Left lung (tissue), 10 donors: Measurements from ENCODE around the gene RYR2. TPM values are rescaled to one million over a fixed set of nuclear protein-coding genes. Genes with fewer than 3 reads are reported as not detected.

ENCODE experiments used
- ATAC-seq: fragments of 200-7000 bp; cut with Tn5 transposase; one replicate; pipeline ENCODE4 v1.9.1; 2020; ENCODE audit warnings: moderate library complexity
- DNase-seq, 4 donors: peaks; one replicate each; pipeline ENCODE4 v3.0.0-alpha.2; 2013 to 2020
- H3K27ac ChIP-seq, 2 donors: fragments of 200-600 bp; sonication (generic) in 1 of 2; one replicate each; pipeline versions ENCODE4 v1.5.0 to v1.8.0; 2020 to 2021
- H3K27me3 ChIP-seq, 2 donors: fragments of 200-600 bp; sonication (generic) in 1 of 2; one replicate each; pipeline versions ENCODE4 v1.5.0 to v1.8.0; 2020 to 2021
- H3K36me3 ChIP-seq, 2 donors: fragments of 200-600 bp; sonication (generic) in 1 of 2; one replicate each; pipeline versions ENCODE4 v1.5.0 to v1.8.0; 2020 to 2021
- H3K4me1 ChIP-seq, 2 donors: fragments of 200-600 bp; one replicate each; pipeline ENCODE4 v1.8.0; 2021
- H3K4me3 ChIP-seq, 2 donors: fragments of 200-600 bp; sonication (generic) in 1 of 2; one replicate each; pipeline versions ENCODE4 v1.5.0 to v1.8.0; 2020 to 2021; ENCODE audit warnings: mild to moderate bottlenecking in 1 of 2
- H3K9me3 ChIP-seq, 2 donors: fragments of 200-600 bp; sonication (generic) in 1 of 2; one replicate each; pipeline versions ENCODE4 v1.5.0 to v1.8.0; 2020 to 2021
- CTCF ChIP-seq, 2 donors: fragments of 200-600 bp; sonication (generic) in 1 of 2; IDR thresholded peaks; one replicate each; pipeline versions ENCODE4 v1.5.0 to v1.8.0; 2021; ENCODE audit warnings: antibody characterized with exemption in 2 of 2
- intact Hi-C, 2 donors: fragments of 100-400 bp; cut with DNase I; formaldehyde crosslinking; loops; one replicate each; pipeline versions ENCODE4 v1.11.2 to v1.14.2; 2022
- polyA plus RNA-seq, 6 donors: library from polyadenylated mRNA; unstranded; fragments of 120-200 nt; gene quantifications; one replicate each; pipeline ENCODE4 v1.2.1, GENCODE V29; 2013; ENCODE audit not compliant: insufficient read length in 6 of 6
- total RNA-seq, 2 donors: library from RNA; stranded (reverse); fragmentation: NEBNext Ultra II Directional; extraction: Animal tissue kit (Norgen Biotek cat#: 25700); gene quantifications; one replicate each; pipeline ENCODE4 v1.2.1, GENCODE V29; 2021
- donor health status: DM: no; HTN: yes; CAD: no.
- donor health status: DM: no; HTN: no; CAD: no.

Gene RYR2
- total and polyA plus RNA-seq, 8 donors: 4.7 to 10.3 (median 7.6) TPM

GRCh38 chr1:237235091-237235490 is 193.1 kb downstream of the RYR2 start:
- H3K27ac ChIP-seq: no peak overlapping the region
- no peaks in the 10 kb centered on the region for H3K27me3 ChIP-seq
- DNase-seq (peak in 3 of 4 donors; percentile 47 to 82 (median 47)), ATAC-seq (peak; percentile 94)
- no peak overlapping the region for H3K4me3 ChIP-seq
- no peak for TF ChIP-seq CTCF (IDR thresholded peaks at IDR 0.05)
- no peaks in the 10 kb centered on the region for H3K9me3 ChIP-seq
- H3K36me3 ChIP-seq: no peaks in the 10 kb centered on the region
- peaks cover 4% of the 10 kb centered on the region in 2 donors for H3K4me1 ChIP-seq
- intact Hi-C loops: no loop called here

DNA sequence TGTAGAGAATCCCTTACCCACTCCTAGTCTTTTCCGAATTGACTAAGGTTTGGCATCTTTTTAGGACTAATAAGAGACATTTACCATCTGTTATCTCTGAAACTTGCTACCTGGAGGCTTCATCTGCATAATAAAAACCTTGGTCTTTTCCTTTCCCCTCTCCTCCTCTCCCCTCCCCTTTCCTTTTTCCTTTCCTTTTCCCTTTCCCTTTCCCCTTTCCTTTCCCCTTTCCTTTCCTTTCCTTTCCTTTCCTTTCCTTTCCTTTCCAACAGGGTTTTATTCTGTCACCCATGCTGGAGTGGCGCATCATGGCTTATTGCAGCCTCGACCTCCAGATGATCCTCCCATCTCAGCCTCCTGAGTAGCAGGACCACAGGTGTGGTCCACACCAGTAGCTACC is 195.7 kb downstream of the RYR2 start:
- intact Hi-C loops: no loop called here
- Histone ChIP-seq H3K27ac (no peak overlapping the region), H3K4me1 (peaks cover 4% of the 10 kb centered on the region in 2 donors), H3K9me3 (no peaks in the 10 kb centered on the region), H3K36me3 (no peaks in the 10 kb centered on the region), H3K4me3 (no peak overlapping the region), H3K27me3 (no peaks in the 10 kb centered on the region)
- TF ChIP-seq CTCF (IDR thresholded peaks at IDR 0.05): no peak
- DNase-seq (no peak), ATAC-seq (no peak)

DNA sequence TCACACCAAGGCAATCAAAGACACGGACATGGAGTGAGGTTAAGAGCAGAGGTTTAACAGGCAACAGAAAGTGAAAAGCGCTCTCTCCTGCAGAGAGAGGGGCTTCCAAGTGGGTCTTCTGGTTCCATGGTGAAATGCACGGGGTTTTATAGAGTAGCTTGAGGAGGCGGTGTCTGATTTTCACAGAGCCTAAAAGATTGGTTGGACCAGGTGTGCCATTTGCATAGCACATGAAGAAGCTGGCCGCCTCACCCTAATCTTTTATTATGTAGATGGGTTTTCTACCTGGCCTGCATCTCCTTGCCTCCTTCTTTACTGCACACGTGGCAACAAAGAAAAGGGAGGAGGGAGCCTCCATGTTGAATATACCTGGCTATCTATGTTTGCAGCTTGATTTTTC is 197.3 kb downstream of the RYR2 start:
- H3K27ac ChIP-seq: no peak overlapping the region
- DNase-seq (no peak), ATAC-seq (no peak)
- intact Hi-C loops: no loop called here
- H3K36me3 ChIP-seq: no peaks in the 10 kb centered on the region
- peaks cover 4% of the 10 kb centered on the region in 2 donors for H3K4me1 ChIP-seq
- H3K4me3 ChIP-seq: no peak overlapping the region
- no peak for TF ChIP-seq CTCF (IDR thresholded peaks at IDR 0.05)
- no peaks in the 10 kb centered on the region for H3K9me3 ChIP-seq
- H3K27me3 ChIP-seq: no peaks in the 10 kb centered on the region

- H3K27ac ChIP-seq: no peak overlapping the region
- DNase-seq: no peak
Observed at GRCh38 chr1:237241038-237241437, 199.1 kb downstream of the RYR2 start.

DNA sequence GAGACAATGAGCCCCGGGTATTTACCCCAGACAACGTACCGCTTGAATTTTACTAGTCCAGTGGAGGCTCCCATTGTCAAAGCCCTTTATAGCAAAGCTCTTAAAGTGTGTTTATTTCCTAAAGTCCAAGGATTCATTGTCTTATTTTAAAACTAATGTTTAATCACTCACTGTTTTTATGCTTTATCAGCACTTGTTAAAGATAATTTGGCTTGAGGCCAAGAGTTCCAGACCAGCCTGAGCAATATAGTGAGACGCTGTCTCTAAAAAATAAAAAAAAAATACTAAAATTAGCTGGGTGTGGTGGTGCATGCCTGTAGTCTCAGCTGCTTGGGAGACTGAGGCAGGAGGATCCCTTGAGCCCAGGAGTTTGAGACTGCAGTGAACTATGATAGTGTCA is 202.8 kb downstream of the RYR2 start:
- intact Hi-C loops: no loop called here
- no peak overlapping the region for H3K27ac ChIP-seq
- H3K9me3 ChIP-seq: no peaks in the 10 kb centered on the region
- no peak overlapping the region for H3K4me3 ChIP-seq
- no peak for DNase-seq
- H3K27me3 ChIP-seq: no peaks in the 10 kb centered on the region
- no peaks in the 10 kb centered on the region for H3K4me1 ChIP-seq
- TF ChIP-seq CTCF (IDR thresholded peaks at IDR 0.05): no peak
- no peak for ATAC-seq
- no peaks in the 10 kb centered on the region for H3K36me3 ChIP-seq

More at GRCh38 chr1:237241038-237241437, 199.1 kb downstream of the RYR2 start:
- H3K4me1 ChIP-seq: no peaks in the 10 kb centered on the region
- H3K27me3 ChIP-seq: no peaks in the 10 kb centered on the region
- intact Hi-C loops: no loop called here
- ATAC-seq: no peak
- H3K9me3 ChIP-seq: no peaks in the 10 kb centered on the region
- no peak for TF ChIP-seq CTCF (IDR thresholded peaks at IDR 0.05)
- H3K36me3 ChIP-seq: no peaks in the 10 kb centered on the region
- H3K4me3 ChIP-seq: no peak overlapping the region
